Measurements from ENCODE around the gene PSD4. TPM values are rescaled to one million over a fixed set of nuclear protein-coding genes. Genes with fewer than 3 reads are reported as not detected.

PSD4 gene
- total RNA-seq, 1 donor from 2014 or later: 11.2 TPM

- TF ChIP-seq, protein P1, sequence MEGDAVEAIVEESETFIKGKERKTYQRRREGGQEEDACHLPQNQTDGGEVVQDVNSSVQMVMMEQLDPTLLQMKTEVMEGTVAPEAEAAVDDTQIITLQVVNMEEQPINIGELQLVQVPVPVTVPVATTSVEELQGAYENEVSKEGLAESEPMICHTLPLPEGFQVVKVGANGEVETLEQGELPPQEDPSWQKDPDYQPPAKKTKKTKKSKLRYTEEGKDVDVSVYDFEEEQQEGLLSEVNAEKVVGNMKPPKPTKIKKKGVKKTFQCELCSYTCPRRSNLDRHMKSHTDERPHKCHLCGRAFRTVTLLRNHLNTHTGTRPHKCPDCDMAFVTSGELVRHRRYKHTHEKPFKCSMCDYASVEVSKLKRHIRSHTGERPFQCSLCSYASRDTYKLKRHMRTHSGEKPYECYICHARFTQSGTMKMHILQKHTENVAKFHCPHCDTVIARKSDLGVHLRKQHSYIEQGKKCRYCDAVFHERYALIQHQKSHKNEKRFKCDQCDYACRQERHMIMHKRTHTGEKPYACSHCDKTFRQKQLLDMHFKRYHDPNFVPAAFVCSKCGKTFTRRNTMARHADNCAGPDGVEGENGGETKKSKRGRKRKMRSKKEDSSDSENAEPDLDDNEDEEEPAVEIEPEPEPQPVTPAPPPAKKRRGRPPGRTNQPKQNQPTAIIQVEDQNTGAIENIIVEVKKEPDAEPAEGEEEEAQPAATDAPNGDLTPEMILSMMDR (IDR thresholded peaks at IDR 0.05): no peak
- Histone ChIP-seq H3K27ac (no peak overlapping the region), H3K9me3 (no peaks in the 10 kb centered on the region), H3K27me3 (no peaks in the 10 kb centered on the region), H3K36me3 (no peaks in the 10 kb centered on the region), H3K4me3 (no peak overlapping the region), H3K4me1 (no peaks in the 10 kb centered on the region)
- intact Hi-C loops (cut with DNase I): no loop called here
- no peak for DNase-seq (ENCODE audit: low spot score in 2 of 2)
Observed at GRCh38 chr2:113162869-113163268, 10.9 kb upstream of the PSD4 start.

- H3K4me3 ChIP-seq: no peak overlapping the region
- no peak overlapping the region for H3K27ac ChIP-seq
- TF ChIP-seq, protein P1 (IDR thresholded peaks at IDR 0.05): no peak
- DNase-seq (ENCODE audit: low spot score in 2 of 2): no peak
- intact Hi-C loops (cut with DNase I): no loop called here
- H3K9me3 ChIP-seq: no peaks in the 10 kb centered on the region
- H3K4me1 ChIP-seq: no peaks in the 10 kb centered on the region
- no peaks in the 10 kb centered on the region for H3K27me3 ChIP-seq
- H3K36me3 ChIP-seq: no peaks in the 10 kb centered on the region
Observed at GRCh38 chr2:113164215-113164929, 9.4 kb upstream of the PSD4 start.

GRCh38 chr2:113164930-113165585 lies 8.7 kb upstream of the PSD4 start:
- Histone ChIP-seq H3K4me3 (no peak overlapping the region), H3K4me1 (no peaks in the 10 kb centered on the region), H3K27ac (no peak overlapping the region), H3K36me3 (no peaks in the 10 kb centered on the region), H3K27me3 (no peaks in the 10 kb centered on the region), H3K9me3 (no peaks in the 10 kb centered on the region)
- intact Hi-C loops (cut with DNase I): no loop called here
- no peak for DNase-seq (ENCODE audit: low spot score in 2 of 2)
- TF ChIP-seq, protein P1 (IDR thresholded peaks at IDR 0.05): no peak

GRCh38 chr2:113166187-113166645 lies 7.6 kb upstream of the PSD4 start:
- no peaks in the 10 kb centered on the region for H3K4me1 ChIP-seq
- no peak for DNase-seq (ENCODE audit: low spot score in 2 of 2)

DNA sequence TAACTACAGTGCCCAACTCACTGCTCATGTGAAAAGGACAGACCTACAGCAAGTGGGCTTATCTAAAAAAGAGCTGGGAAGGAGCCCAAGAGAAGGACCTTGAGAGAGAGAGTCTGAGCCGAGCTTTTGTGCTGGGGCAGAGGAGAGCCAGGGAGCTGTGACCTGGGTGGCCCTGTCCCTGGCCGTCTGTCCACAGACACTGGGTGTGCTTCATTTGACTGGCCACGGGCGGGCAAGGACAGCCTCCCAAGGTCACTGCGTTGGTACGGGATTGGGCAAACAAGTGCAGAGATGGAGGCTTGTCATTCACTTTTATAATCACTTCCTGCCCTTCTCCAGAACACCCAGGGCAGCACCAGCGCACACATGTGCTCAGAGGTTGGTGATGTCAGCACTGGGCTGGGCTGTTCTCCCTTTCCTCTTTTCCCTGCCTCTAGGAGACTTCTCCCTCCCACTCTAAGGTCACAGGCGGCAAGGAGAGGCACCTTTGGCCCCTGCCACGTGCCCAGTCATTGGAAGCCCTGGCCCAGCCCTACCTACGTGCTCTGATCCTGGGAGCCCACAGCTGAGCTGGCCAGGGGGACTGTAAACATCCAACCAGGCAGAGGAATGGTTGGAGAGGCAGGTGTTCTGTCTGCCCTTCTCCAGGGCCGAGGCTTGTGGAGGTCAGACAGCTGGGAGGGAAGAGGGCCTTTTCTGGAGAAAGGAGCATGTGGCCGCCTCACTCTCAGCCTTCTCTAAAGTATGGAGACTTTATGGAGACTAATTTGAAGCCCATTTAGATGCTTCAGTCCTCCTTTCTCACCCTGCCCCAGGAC lies 6.4 kb upstream of the PSD4 start:
- TF ChIP-seq, protein P1 (IDR thresholded peaks at IDR 0.05): no peak
- no peak for DNase-seq (ENCODE audit: low spot score in 2 of 2)
- no peaks in the 10 kb centered on the region for H3K9me3 ChIP-seq
- no peak overlapping the region for H3K4me3 ChIP-seq
- H3K27me3 ChIP-seq: no peaks in the 10 kb centered on the region
- H3K27ac ChIP-seq: no peak overlapping the region
- intact Hi-C loops (cut with DNase I): no loop called here
- H3K36me3 ChIP-seq: no peaks in the 10 kb centered on the region
- no peaks in the 10 kb centered on the region for H3K4me1 ChIP-seq

More at GRCh38 chr2:113166187-113166645, 7.6 kb upstream of the PSD4 start:
- intact Hi-C loops (cut with DNase I): no loop called here
- Histone ChIP-seq H3K27ac (no peak overlapping the region), H3K9me3 (no peaks in the 10 kb centered on the region), H3K36me3 (no peaks in the 10 kb centered on the region), H3K27me3 (no peaks in the 10 kb centered on the region), H3K4me3 (no peak overlapping the region)
- TF ChIP-seq, protein P1 (IDR thresholded peaks at IDR 0.05): no peak
